Iris pigment epithelial cell (primary cell): Measurements from ENCODE around the gene TGFB1I1.
"Not testable (repeated sequence)": the region's sequence is repeated elsewhere in the genome, so short reads cannot be mapped to it uniquely, and the experiment has no call there.

Experiments used
- DNase-seq: peaks from one replicate; pipeline ENCODE4 v3.0.0-alpha.2; 2011; ENCODE audit warnings: low read depth

Gene TGFB1I1

GRCh38 chr16:31471241-31471874 lies 594 bp upstream of the TGFB1I1 start:
- DNase-seq, result no peak

DNA sequence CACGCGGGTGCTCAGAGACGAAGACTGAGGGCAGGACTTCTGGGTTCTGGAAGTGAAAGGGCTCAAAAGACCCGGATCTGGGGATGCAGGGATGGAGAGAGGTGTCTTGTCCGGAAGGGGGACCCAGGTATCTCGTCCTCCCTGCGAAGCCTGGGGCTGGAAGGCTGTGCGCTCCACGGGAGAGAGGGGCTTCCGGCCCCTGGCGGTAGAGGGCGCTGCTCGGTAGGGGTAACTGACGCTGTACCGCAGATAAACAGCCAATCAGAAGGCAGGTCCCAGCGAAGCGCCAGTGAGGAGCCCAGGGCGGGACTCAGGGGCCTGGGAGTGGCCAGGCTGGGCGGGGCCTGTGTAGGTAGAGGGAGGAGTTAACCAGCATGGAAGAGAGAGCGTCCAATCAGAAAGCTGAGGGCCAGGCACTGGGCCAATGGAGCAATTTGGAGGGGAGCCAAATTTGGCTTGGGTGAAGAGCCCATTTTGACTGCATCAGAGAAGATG lies 804 bp downstream of the TGFB1I1 start:
- DNase-seq, result peak; percentile 96

DNA sequence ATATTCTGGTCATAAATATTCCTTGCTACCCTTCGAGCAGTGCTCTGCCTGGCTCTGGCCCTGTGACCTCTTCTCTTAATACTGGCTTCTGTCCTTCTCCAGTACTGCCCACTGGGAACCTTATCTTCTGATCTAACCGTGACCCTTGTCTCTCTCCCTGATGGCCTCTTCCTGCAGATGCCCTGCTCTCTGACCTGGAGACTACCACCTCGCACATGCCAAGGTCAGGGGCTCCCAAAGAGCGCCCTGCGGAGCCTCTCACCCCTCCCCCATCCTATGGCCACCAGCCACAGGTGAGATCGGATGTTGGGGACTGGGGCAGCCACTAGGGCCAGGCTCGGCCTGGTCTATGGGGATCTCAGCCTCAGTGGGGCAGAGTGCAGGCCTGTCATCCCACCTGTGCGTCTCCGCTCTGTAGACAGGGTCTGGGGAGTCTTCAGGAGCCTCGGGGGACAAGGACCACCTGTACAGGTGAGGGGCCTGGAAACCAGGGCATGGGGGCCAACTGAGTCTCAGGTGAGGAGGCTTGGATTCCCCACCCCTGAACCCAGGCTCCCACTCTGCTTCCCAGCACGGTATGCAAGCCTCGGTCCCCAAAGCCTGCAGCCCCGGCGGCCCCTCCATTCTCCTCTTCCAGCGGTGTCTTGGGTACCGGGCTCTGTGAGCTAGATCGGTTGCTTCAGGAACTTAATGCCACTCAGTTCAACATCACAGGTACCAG lies 1.5 kb downstream of the TGFB1I1 start:
- no peak for DNase-seq

DNA sequence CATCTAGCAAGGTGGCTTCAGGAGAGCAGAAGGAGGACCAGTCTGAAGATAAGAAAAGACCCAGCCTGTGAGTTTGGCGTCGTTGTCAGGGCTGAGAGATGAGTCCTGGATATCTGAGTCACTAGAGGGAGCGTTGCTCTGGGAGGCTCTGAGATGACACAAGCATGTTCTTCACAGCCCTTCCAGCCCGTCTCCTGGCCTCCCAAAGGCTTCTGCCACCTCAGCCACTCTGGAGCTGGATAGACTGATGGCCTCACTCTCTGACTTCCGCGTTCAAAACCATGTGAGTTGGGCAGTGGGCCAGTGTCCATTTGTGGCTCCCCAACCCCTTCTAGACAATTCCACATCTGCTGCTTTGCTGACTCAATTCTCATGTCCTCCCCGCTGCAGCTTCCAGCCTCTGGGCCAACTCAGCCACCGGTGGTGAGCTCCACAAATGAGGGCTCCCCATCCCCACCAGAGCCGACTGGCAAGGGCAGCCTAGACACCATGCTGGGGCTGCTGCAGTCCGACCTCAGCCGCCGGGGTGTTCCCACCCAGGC lies 2.3 kb downstream of the TGFB1I1 start:
- DNase-seq, result peak; percentile 85

DNA sequence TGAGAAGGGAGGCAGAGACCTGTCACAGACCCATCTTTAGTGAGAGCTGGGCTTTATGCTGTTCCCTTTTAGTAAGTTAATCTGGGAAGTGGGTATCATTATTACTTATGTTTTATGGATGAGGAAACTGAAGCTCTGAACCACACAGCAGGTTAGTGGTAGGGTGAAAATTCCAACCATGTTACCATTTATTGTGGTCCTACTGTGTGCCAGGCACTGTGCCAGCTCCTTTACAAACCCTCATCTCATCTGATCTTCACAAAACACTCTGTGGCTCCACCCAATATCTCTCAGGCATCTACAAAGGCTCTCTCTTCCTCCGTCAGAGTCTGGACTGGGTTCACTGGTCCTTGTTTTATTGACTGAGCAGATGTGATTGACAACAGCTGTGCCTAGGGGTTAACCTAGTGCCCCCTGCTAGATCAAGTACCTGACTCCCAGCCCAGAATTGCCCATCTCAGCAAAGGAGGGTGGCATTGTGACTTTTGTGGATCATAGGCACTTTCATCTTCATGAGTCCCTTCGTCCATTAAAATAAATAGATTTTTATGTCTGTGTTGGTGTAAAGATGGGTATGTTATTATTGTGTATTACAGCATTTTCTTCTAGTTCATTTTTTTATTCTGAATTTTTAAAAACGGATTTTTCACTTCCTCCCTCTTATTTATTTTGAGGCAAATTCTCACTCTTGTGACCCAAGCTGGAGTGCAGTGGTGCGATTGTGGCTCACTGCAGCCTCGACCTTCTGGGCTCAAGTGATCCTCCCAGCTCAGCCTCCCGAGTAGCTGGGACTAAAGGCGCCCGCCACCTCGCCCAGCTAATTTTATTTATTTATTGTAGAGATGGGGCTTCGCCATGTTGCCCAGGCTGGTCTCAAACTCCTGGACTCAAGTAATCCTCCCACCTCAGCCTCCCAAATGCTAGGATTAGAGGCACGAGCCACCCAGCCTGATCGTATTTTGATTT lies 3.1 kb downstream of the TGFB1I1 start:
- DNase-seq, result no peak

- no peak for DNase-seq
Measured at GRCh38 chr16:31475946-31476302, 4.0 kb downstream of the TGFB1I1 start.

DNA sequence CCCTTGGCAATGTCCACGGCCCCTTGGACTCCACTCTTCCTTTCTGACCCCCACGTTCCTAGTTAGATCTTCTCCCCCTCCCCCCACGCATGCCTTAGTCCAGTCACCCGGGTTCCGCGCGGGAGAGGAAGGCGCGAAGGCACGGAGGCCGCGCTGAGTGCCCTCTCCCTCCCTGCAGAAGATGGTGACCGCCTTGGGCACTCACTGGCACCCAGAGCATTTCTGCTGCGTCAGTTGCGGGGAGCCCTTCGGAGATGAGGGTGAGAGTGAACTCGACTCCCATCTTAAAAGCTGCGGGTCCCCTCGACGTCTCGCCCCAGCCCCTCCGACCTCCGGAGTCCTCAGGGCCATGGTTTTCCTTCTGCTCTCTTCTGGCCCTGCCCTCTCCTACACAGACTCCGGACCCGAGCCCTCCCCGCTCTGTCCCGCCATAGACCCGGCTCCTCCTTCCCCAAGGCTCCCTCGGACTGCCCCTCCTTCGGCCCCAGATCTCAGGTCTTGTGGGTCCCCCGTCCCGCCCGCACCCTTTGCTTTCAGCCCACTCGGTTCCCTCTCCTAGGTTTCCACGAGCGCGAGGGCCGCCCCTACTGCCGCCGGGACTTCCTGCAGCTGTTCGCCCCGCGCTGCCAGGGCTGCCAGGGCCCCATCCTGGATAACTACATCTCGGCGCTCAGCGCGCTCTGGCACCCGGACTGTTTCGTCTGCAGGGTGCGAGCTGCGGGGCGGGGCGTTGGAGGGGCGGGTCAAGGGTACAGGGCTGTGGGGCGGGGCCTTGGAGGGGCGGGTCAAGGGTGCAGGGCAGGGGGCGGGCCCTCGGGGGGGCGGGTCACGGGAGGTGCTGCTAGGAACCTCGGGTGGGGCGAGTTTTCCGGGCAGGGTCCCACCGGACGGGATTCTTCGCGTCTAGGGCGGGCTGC lies 4.6 kb downstream of the TGFB1I1 start:
- DNase-seq, result no peak

DNA sequence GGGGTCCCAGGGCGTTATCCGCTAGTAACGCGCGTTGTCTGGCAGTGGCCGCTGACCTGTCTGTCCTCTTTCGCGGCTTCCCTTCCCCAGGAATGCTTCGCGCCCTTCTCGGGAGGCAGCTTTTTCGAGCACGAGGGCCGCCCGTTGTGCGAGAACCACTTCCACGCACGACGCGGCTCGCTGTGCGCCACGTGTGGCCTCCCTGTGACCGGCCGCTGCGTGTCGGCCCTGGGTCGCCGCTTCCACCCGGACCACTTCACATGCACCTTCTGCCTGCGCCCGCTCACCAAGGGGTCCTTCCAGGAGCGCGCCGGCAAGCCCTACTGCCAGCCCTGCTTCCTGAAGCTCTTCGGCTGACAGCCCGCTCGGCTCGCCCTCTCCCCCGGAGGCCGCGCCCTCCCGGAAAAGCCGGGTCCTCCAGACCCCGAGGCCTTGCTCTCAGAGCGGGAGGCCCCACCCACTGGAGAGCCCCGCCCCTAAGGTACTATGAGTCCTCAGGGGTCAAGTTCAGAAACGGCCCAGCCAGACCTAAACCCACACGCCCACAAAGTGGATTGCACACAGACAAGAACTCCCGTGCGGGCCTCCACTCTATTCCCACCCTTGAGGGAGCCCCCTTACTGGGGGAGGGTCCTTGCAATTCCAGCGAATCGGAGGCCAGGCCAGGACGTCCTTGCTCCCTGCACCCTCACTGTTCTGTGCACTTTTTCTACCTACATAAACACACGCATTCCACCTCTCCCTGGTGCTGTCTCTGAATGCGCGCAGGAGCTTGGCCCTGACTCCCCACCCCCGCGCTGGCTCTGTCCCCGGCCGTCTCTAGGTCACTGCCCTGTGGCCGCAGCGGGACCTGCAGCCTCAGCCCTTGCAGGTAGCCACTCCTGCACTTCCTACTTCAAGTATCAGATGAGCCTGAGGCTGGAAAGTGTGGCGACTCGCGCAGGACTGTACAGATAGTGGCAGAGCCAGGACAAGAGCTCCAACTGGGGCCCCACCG lies 5.6 kb downstream of the TGFB1I1 start:
- no peak for DNase-seq

DNA sequence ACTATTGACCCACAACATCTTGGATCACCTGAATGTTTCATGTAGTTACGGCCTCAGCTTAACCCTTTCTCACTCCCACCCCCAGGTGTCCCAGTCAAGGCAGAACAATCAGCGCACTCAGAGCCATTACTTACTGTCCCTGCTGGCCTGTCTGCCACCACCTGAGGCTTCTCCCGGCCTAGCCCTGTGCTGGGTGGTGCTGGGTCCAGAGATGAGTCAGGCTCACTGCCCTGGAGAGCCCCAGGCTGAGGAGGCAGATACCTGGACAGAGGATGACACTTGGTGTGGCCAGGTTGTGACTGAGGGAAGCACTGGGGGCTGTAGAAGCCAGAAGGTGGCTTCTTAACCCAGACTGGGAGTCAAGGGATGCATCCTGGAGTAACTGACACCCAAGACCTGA lies 7.0 kb downstream of the TGFB1I1 start:
- no peak for DNase-seq

GRCh38 chr16:31479751-31480150 lies 7.8 kb downstream of the TGFB1I1 start:
- no peak for DNase-seq

- DNase-seq, result no peak
Measured at GRCh38 chr16:31480851-31481536, 9.0 kb downstream of the TGFB1I1 start.

GRCh38 chr16:31483081-31483480 lies 11.1 kb downstream of the TGFB1I1 start, which contains the start of gene SLC5A2:
Gene SLC5A2, plus strand, starts transcription at chr16:31483123. Its CDS starts 14 bp downstream, at chr16:31483137.
- no peak for DNase-seq

DNA sequence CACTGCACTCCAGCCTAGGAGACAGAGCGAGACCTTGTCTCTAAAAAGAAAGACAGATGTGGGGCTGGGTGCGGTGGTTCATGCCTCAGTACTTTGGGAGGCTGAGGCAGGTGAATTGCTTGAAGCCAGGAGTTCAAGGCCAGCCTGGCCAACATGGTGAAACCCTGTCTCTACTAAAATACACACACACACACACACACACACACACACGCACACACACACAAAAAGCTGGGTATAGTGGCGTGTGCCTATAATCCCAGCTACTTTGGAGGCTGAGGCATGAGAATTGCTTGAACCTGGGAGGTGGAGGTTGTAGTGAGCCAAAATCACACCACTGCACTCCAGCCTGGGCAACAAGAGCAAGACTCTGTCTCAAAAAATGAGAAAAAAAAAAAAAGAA lies 12.1 kb downstream of the TGFB1I1 start:
- not testable (repeated sequence) for DNase-seq

GRCh38 chr16:31484491-31485171 lies 12.7 kb downstream of the TGFB1I1 start:
- no peak for DNase-seq

- DNase-seq, result no peak
Measured at GRCh38 chr16:31485571-31485970, 13.6 kb downstream of the TGFB1I1 start.

DNA sequence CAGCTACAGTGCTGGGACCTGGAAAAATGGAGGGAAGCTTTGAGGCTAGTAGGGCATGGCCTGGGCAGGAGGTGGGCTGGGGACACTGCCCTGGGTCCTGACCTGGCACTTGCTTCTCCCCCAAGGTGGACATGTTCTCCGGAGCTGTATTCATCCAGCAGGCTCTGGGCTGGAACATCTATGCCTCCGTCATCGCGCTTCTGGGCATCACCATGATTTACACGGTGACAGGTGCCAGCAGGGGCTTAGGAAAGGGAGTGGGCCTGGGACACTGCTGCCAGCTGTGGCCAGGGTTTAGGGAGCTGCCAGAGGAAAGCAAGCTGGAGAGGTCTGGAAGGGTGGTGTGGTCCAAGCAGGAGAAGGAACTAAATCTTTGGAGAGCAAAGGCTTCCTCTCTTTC lies 14.1 kb downstream of the TGFB1I1 start:
- DNase-seq, result no peak

- no peak for DNase-seq
Measured at GRCh38 chr16:31487071-31487719, 15.2 kb downstream of the TGFB1I1 start.
